Chondrocyte (in vitro differentiated cells): ENCODE data around the gene SNED1. TPM values are rescaled to one million over a fixed set of nuclear protein-coding genes. Genes with fewer than 3 reads are reported as not detected.
A peak's percentile ranks its signal among the peaks of the same experiment; 100 is the strongest.

Source experiments
- DNase-seq: peaks from one replicate; pipeline ENCODE4 v3.0.0; 2021; ENCODE audit warnings: mixed read lengths, low spot score
- H3K27ac Mint-ChIP-seq: one replicate; pipeline ENCODE4 v1.8.0; 2021; ENCODE audit warnings: mild to moderate bottlenecking, moderate library complexity, mixed read lengths; ENCODE audit not compliant: unreplicated experiment
- H3K27me3 Mint-ChIP-seq: 2 replicates; pipeline ENCODE4 v1.8.0; 2021; ENCODE audit warnings: low read depth, mixed read lengths
- H3K36me3 Mint-ChIP-seq: 2 replicates; pipeline ENCODE4 v1.8.0; 2021; ENCODE audit warnings: low read depth, mixed read lengths
- H3K4me1 Mint-ChIP-seq: 2 replicates; pipeline ENCODE4 v1.8.0; 2021; ENCODE audit warnings: low read depth, mild to moderate bottlenecking, mixed read lengths
- H3K4me3 Mint-ChIP-seq: one replicate; pipeline ENCODE4 v1.8.0; 2021; ENCODE audit warnings: mild to moderate bottlenecking, moderate library complexity, mixed read lengths; ENCODE audit not compliant: unreplicated experiment
- H3K9me3 Mint-ChIP-seq: 2 replicates; pipeline ENCODE4 v1.8.0; 2021; ENCODE audit warnings: low read depth, mixed read lengths
- CTCF ChIP-seq: fragments of 200-600 bp; sonication (generic); IDR thresholded peaks from 2 replicates; pipeline ENCODE4 v1.5.0; 2021; ENCODE audit warnings: antibody characterized with exemption, mild to moderate bottlenecking, moderate library complexity
- total RNA-seq: library from RNA; stranded (reverse); gene quantifications from 3 replicates; pipeline ENCODE4 v1.2.1, GENCODE V29; 2021

SNED1 gene
- total RNA-seq, 1 donor from 2014 or later: 1.9 TPM

- TF ChIP-seq CTCF: no peak
- H3K27me3 Mint-ChIP-seq: peaks cover 16% of the 10 kb centered on the region
- H3K27ac Mint-ChIP-seq: no peak overlapping the region
- no peaks in the 10 kb centered on the region for H3K36me3 Mint-ChIP-seq
- peaks cover 24% of the 10 kb centered on the region for H3K4me1 Mint-ChIP-seq
- DNase-seq: peak; percentile 78
- no peaks in the 10 kb centered on the region for H3K9me3 Mint-ChIP-seq
- H3K4me3 Mint-ChIP-seq: no peak overlapping the region
These were observed 10.8 kb upstream of the SNED1 start for GRCh38 chr2:240987588-240987987.

DNA sequence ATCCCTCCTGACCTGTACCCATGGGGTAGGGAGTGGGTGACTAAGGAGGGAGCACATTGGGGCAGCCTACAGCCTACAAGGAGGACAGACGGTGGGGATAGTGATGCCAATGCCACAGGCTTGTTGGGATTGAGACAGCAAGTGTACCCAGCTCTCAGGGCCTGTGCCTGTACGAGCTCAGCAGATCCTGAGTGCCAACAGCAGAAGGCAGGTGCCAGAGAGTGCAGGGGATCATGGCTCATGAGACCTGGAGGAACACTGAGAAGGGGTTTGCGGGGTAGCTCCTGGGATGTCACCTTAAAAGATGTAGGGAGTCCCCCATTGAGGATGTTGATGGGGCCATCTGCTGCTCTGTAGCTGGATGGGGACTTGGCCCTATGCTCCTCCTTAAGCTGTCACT lies 10.3 kb upstream of the SNED1 start:
- no peak for DNase-seq
- TF ChIP-seq CTCF: no peak
- H3K36me3 Mint-ChIP-seq: no peaks in the 10 kb centered on the region
- no peaks in the 10 kb centered on the region for H3K9me3 Mint-ChIP-seq
- H3K4me3 Mint-ChIP-seq: no peak overlapping the region
- peak overlapping the region; percentile 41 for H3K27ac Mint-ChIP-seq
- H3K4me1 Mint-ChIP-seq: peaks cover 24% of the 10 kb centered on the region
- H3K27me3 Mint-ChIP-seq: peaks cover 11% of the 10 kb centered on the region

DNA sequence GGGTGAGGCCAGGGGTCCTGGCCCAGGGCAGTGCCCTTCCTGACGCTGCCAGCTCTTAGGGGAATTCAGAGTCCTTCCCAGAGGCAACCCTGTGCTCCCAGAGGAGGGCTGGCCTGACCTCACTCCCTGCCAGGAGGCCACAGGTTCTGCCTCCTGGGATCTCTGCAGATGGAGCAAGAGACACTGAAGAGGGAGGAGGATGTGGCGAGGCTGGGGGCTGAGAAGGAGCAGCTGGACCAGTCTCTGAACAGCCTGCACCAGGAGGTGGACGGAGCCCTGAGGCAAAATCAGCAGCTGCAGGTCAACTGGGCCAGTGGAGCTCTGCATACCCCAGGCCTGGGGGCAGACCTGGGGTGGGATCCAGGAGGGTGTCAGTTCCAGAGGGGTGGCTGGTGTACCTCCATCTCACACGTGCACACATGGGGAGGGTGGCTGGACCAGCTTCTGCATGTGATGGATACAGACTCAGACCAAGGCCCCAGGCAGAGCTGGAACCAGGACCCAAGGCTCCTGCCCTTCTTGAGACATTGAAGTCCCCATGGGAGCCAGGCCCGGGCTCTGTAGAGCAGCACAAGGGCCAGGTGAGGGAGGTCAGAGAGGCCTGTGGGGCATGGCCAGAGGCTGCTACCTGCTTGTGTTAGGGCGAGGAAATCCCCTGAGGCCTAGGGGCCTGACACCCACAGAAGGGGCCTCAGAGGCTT lies 9.7 kb upstream of the SNED1 start:
- no peak for TF ChIP-seq CTCF
- Mint-ChIP-seq H3K4me1 (peaks cover 24% of the 10 kb centered on the region), H3K27ac (no peak overlapping the region), H3K4me3 (no peak overlapping the region), H3K9me3 (no peaks in the 10 kb centered on the region), H3K27me3 (peaks cover 11% of the 10 kb centered on the region), H3K36me3 (no peaks in the 10 kb centered on the region)
- no peak for DNase-seq

DNA sequence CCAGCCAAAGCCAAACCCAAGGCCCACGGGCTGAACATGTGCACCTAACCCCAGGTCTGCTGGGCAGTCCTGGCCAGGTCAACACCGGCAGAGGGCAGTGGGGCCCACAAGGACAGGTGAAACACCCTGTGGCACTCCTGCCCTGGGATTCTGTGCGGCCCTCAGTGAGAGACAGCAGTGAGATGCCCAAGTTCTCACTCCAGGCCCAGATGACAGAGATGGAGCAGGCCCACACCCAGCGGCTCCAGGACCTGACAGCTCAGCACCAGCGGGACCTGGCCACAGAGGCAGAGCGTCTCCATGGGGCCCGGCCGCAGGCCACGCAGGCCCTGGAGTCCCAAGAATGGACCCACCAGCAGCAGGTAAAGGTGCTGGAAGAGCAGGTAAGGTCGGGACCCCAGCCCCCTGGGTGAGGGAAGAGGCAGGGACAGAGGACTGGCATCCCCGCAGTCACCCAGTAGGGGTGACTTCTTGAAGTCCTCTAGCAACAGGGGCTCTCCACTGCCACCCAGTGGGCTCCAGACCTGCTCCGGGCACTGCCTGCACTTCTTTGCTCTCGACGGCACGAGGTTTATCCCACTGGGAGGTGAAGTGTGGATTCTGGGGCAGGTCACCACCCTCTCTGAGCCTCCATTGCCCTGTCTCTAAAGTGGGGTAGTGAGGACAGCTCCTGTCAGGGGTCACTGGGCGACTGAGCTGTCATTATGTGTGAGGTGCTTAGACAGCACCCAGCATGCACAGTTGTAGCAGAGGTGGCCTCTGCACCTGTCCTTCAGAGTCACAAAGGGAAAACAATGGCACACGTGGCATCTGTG lies 8.8 kb upstream of the SNED1 start:
- Mint-ChIP-seq H3K4me1 (peaks cover 24% of the 10 kb centered on the region), H3K27me3 (peaks cover 7% of the 10 kb centered on the region), H3K4me3 (no peak overlapping the region), H3K9me3 (no peaks in the 10 kb centered on the region), H3K27ac (no peak overlapping the region), H3K36me3 (no peaks in the 10 kb centered on the region)
- DNase-seq: peak; percentile 87
- TF ChIP-seq CTCF: peak; percentile 78

DNA sequence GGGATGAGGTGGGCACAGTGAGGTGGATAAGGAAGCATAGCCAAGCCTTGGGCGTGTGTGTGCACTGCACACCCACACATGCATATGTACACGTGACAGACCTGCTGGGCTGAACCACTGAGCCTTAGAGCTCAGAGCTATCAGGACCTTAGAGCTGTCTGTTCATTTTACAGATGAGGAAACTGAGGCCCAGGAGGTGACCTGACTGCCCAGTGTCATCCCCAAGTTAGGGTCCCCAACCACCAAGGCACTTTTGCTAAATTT lies 8.2 kb upstream of the SNED1 start:
- TF ChIP-seq CTCF: no peak
- Mint-ChIP-seq H3K27me3 (peaks cover 7% of the 10 kb centered on the region), H3K4me3 (no peak overlapping the region), H3K27ac (no peak overlapping the region), H3K4me1 (peaks cover 24% of the 10 kb centered on the region), H3K9me3 (no peaks in the 10 kb centered on the region), H3K36me3 (no peaks in the 10 kb centered on the region)
- no peak for DNase-seq
